Measurements from ENCODE around the gene TBC1D2. TPM values are rescaled to one million over a fixed set of nuclear protein-coding genes. Genes with fewer than 3 reads are reported as not detected.
A peak's percentile ranks its signal among the peaks of the same experiment; 100 is the strongest.

The TBC1D2 gene
- total and polyA plus RNA-seq, 2 of the 13 experiments (the other 11 are each of a cell fraction or from before 2014, with no cell fraction given): 2.0 to 2.8 TPM

GRCh38 chr9:98182889-98183599 lies 72.4 kb downstream of the TBC1D2 start (continued):
- TF ChIP-seq, protein P1, sequence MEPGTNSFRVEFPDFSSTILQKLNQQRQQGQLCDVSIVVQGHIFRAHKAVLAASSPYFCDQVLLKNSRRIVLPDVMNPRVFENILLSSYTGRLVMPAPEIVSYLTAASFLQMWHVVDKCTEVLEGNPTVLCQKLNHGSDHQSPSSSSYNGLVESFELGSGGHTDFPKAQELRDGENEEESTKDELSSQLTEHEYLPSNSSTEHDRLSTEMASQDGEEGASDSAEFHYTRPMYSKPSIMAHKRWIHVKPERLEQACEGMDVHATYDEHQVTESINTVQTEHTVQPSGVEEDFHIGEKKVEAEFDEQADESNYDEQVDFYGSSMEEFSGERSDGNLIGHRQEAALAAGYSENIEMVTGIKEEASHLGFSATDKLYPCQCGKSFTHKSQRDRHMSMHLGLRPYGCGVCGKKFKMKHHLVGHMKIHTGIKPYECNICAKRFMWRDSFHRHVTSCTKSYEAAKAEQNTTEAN (CRISPR knock-in tag; conservative IDR thresholded peaks at IDR 0.05): no peak
- TF ChIP-seq ETV6 (CRISPR knock-in tag; conservative IDR thresholded peaks at IDR 0.05): no peak
- TF ChIP-seq CREB1 (IDR thresholded peaks at IDR 0.05): peak; percentile 43; the same call in 1 of the 2 replicates
- peak; percentile 44 for TF ChIP-seq CREB1 (CRISPR knock-in tag; IDR thresholded peaks at IDR 0.05)
- TF ChIP-seq KMT2A (CRISPR knock-in tag; IDR thresholded peaks at IDR 0.05): no peak
- TF ChIP-seq ZNF788 (CRISPR knock-in tag; IDR thresholded peaks at IDR 0.05; ENCODE audit: borderline replicate concordance): peak; percentile 69; the same call in 1 of the 2 replicates
- no peak for TF ChIP-seq CBFB (CRISPR knock-in tag; IDR thresholded peaks at IDR 0.05)
- peak; percentile 58 for TF ChIP-seq GATAD2A (CRISPR knock-in tag; IDR thresholded peaks at IDR 0.05)
- no peak for TF ChIP-seq CBX5 (CRISPR knock-in tag; IDR thresholded peaks at IDR 0.05; ENCODE audit: borderline replicate concordance)
- TF ChIP-seq, protein P2, sequence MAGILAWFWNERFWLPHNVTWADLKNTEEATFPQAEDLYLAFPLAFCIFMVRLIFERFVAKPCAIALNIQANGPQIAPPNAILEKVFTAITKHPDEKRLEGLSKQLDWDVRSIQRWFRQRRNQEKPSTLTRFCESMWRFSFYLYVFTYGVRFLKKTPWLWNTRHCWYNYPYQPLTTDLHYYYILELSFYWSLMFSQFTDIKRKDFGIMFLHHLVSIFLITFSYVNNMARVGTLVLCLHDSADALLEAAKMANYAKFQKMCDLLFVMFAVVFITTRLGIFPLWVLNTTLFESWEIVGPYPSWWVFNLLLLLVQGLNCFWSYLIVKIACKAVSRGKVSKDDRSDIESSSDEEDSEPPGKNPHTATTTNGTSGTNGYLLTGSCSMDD (CRISPR knock-in tag; IDR thresholded peaks at IDR 0.05): no peak
- no peak for TF ChIP-seq CCAR2 (optimal IDR thresholded peaks at IDR 0.05; ENCODE audit: low read depth, low read length)
- TF ChIP-seq, protein P3, sequence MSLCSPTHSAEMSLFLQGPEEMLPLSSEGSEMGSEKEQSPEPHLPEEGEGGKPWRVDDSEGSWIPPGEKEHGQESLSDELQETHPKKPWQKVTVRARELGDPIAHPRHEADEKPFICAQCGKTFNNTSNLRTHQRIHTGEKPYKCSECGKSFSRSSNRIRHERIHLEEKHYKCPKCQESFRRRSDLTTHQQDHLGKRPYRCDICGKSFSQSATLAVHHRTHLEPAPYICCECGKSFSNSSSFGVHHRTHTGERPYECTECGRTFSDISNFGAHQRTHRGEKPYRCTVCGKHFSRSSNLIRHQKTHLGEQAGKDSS (CRISPR knock-in tag; IDR thresholded peaks at IDR 0.05; ENCODE audit: borderline replicate concordance, low read depth): no peak
- TF ChIP-seq THAP8 (CRISPR knock-in tag; IDR thresholded peaks at IDR 0.05; ENCODE audit: borderline replicate concordance): no peak
- no peak for TF ChIP-seq ZNF552 (CRISPR knock-in tag; IDR thresholded peaks at IDR 0.05; ENCODE audit: borderline replicate concordance)
- TF ChIP-seq RFX5 (IDR thresholded peaks at IDR 0.05; ENCODE audit: low read depth, low read length): no peak
- TF ChIP-seq RNF2 (conservative IDR thresholded peaks at IDR 0.05; ENCODE audit: low read depth): no peak
- no peak for TF ChIP-seq SIX4 (CRISPR knock-in tag; IDR thresholded peaks at IDR 0.05)
- TF ChIP-seq, protein P4, sequence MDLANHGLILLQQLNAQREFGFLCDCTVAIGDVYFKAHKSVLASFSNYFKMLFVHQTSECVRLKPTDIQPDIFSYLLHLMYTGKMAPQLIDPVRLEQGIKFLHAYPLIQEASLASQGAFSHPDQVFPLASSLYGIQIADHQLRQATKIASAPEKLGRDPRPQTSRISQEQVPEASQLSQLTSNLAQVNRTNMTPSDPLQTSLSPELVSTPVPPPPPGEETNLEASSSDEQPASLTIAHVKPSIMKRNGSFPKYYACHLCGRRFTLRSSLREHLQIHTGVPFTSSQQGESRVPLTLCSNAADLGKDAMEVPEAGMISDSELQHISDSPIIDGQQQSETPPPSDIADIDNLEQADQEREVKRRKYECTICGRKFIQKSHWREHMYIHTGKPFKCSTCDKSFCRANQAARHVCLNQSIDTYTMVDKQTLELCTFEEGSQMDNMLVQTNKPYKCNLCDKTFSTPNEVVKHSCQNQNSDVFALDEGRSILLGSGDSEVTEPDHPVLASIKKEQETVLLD (CRISPR knock-in tag; IDR thresholded peaks at IDR 0.05; ENCODE audit: low read depth): no peak
- peak; percentile 95 for TF ChIP-seq ZBTB21 (CRISPR knock-in tag; IDR thresholded peaks at IDR 0.05)
- TF ChIP-seq ZNF773 (CRISPR knock-in tag; IDR thresholded peaks at IDR 0.05; ENCODE audit: borderline replicate concordance): no peak
- no peak for TF ChIP-seq ZNF468 (CRISPR knock-in tag; IDR thresholded peaks at IDR 0.05)
- TF ChIP-seq ZNF513 (CRISPR knock-in tag; conservative IDR thresholded peaks at IDR 0.05): no peak

Measured in HepG2 (cell line).